ENCODE results near the gene MAN1A1.

- TF ChIP-seq POLR2A (IDR thresholded peaks at IDR 0.05) (no peak), CTCF (IDR thresholded peaks at IDR 0.05) (no peak)
Measured at GRCh38 chr6:119237177-119237715, 112.3 kb downstream of the MAN1A1 start.

Data from uterus (tissue), 2 donors.